Measurements from ENCODE around the gene C22orf42.

Gene C22orf42

DNA sequence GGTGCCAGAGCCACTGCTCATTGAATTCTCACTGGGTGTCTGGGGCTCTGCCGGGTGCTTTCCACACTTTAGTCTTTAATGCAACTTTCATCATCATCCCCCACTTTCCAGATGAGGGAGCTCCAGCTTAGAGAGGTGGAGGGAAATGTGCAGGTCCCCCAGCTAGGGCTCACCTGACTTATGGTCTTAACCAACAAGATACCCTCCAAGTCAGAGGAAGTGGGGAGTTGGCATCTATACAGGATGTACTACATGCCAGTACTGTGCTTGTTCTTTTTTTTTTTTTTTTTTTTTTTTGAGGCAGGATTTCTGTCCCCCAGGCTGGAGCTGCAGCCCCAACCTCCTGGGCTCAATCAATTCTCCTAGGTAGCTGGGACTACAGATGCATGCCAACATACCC, 26.3 kb downstream of the C22orf42 start:
- DNase-seq, result no peak

DNA sequence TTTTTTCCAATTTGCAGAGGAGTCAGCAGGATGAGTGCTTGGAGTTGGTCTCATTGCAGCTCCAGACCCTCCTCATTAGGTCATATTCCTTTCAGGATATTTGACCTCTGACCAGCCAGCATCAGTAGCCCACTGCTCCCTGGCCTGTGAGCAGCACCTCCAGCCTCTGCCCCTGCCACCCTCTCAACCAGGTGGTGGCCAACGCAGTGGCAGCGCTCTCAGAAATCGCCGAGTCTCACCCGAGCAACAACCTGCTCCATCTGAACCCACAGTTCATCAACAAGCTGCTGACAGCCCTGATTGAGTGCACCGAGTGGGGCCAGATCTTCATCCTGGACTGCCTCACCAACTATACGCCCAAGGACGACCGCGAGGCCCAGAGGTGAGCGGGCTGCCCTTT, 27.0 kb downstream of the C22orf42 start:
- no peak for DNase-seq

DNA sequence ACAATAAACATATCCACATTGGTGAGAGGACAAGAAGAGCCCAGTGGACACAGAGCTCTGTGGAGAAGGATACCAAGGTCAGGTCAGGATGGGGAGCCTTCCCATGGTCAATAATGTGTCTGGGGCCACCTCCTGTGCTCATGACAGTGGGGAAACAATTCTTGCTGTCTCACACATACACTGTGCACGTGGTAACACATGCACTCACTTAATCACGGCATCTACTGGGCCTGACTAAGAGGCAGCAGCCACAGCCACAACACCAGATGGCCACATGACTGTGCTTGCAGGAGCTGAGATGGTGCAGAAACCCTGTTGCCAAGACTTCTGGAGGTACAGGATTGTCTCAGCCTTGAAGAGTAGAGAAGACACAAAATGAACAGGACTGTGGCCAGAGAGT, 28.6 kb downstream of the C22orf42 start:
- no peak for DNase-seq

DNA sequence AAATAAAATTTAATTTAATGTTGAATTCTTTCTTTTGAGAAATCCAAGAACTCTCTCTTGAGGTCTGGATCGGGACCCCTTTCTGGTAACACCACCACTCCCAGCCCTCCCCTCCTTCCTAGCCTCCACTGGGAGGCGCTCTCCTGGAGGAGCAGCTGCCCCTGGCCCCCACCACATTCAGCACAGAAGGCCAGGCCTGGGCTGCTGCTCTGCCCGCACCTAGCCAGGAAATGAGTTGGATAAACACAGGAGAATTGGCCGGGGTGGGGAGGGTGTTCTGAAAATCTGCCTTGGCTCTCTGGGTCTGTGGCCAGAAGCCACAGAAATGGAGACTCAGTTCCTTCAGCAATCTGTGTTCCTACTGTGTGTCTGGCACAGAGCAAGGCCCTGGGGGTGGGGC, 31.2 kb downstream of the C22orf42 start:
- DNase-seq, result no peak

DNA sequence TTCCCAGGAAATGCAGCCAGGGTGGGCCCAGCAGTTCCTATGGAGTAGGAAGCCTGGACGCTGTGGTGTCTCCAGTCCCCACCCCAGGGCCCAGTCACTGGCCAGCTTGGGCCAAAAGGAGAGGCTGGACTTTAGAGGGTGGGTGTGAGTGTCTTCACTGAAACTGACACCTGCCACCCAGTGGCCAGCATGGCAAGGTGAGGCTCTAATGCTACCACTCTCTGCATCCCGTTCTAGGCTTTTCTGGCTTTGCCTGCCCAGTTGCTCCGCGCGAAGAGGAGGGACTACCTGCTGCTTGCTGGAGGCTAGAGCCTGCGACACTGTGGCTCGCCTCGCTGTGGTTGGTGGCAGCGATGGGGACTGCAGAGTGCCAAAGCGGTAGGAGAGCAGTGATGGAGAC, 35.4 kb downstream of the C22orf42 start:
- DNase-seq, result no peak

DNA sequence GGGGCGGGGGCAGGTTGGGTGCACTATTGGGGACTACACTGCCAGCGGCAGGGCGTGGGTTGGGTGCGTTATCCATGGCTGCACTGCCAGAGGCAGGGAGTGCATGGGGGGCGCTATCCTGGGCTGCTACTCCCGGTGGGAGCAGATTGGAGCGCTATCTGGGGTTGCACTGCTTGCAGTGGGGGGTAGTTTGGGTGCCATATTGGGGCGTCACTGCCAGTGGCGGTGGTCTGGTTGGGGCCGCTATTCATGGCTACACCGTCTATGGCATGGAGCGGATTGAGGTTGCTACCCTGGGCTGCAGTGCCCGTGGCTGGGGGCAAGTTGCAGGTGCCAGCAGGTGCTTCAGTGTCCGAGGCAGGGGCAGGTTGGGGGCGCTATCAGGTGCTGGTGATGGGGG, 36.2 kb downstream of the C22orf42 start:
- no peak for DNase-seq

DNA sequence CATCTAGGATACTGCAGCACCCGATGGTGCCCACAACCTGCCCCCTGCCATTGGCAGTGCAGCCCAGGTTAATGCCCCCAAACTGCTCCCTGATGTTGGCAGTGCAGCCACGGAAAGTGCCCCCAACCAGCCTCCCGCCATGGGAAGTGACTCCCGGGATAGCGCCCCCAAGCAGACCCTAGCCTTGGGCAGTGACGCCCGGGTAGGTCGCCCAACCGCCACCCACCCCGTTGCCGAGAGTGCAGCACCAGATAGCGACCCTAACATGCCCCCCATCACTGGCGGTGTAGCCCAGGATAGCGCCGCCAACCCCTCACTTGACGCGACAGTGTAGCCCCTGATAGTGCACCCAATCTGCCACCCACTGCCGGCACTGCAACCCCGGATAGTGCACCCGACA, 38.5 kb downstream of the C22orf42 start:
- no peak for DNase-seq

DNA sequence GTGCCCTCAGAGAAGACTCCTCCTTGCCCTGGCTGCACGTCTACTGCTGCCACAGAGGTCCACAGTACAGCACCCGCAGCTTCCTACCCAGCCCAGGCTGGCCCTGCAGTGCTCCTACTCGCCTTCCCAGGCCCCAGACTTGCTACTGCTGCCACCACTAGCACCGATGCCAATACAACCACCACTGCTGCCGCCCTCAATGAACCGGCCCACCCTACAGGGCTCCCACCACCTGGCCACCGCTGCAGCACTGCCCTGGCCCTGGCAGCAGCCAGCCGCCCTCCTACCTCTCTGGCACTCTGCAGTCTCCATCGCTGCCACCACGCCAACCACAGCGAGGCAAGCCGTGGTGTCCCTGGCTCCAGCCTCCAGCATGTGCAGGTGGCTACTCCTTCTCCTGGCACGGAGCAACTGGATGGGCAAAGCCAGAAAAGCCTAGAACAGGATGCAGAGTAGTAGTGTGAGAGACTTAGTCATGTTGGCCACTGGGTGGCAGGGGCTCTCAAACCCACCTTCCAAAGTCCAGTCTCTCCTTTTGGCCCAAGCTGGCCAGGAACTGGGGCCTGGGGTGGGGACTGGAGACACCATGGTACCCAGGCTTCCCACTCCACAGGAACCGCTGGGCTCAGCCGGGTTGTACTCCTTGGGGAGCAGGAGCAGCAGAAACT, 39.4 kb downstream of the C22orf42 start:
- no peak for DNase-seq

DNA sequence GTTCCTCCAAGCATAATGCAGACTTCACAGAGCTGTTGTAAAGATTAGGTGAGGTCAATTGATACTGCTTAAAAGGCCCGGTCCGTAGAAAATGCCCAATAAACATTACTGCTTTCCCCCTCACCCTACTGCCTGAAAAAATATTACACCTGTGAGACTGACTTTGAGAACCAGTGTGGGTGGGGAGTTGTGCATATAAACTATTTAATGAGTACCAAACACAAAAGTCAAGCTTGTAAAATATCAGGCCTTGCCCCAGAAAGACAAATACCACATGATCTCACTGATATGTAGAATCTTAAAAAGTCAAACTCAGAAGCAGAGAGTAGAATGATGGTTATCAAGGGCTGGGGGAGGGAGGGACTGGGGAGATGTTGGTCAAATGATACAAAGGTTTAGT, 46.7 kb downstream of the C22orf42 start:
- DNase-seq, result no peak

DNA sequence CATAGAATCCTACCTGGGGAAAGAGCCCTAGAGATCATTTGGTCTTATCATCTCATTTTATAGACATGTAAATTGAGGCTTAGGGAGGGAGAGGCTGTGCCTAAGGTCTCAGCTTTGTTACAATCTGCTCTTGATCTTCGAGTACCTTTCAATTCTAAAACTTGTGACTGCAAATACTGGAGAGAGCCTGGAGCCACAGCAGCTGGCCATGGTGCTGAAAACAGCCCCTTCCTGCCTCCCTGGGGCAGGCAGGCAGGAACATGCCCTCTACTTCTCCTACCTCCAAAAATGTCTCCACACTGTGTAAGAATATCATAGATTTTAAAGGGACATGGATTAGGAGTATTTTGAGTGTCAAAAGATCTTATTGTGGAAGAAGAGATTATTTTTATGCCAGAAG, 52.2 kb downstream of the C22orf42 start:
- DNase-seq, result no peak

DNA sequence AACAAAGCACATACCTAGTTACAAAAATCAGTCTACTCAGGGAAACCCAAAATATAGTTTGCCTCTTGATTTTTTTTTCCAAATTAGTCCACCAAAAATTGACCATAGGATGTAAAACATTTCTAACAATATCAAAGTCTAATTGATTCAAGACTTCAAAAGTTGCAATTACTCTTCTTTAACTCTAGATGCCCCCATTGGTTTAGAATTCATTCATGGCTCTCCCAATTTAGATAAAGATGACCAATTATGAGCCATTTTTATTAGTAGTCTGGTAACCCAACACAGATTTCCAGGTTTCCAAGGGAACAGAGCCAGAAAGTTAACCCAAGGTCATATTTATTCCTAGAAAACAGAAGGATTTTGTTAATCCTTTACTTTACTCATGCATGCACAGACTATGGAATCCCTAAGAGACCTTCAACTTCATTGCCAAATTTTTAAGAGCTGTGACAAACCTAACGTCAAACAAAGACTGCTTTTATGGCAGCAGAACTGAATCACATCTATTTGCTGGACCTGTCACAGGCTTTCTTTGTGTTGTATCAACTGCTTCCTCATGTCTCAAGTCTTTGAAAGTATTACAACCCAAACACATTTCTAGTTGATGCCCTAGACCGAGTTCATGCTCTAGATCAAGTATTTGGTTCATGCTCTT, 55.3 kb downstream of the C22orf42 start:
- peak; percentile 35 for DNase-seq

DNA sequence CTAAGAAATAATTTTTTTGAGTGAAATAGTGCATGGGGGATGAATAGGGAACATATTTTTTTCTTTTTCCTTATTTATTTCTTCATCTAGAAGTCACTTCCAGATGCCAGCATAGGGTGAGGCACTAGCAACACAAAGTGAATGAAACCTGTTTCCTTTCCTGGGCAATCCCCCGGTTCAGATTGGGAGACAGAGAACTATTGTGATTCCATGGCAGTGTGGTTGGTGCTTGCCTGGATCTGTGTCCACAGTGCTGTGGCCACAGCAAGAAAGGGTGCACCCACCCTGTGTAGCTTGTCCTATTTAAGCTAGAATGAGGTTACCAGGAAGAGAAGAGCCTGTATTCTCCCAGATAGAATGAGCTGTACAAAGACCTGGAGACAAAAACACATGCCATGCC, 58.4 kb downstream of the C22orf42 start:
- no peak for DNase-seq

Measured in CD4-positive, alpha-beta T cell treated with Interleukin-17A for 1 hour (primary cell).